DOHH2 (cell line): ENCODE measurements around the gene IL11.

Source experiments
- CTCF ChIP-seq: fragments of 200-600 bp; sonication (generic); IDR thresholded peaks from one replicate; pipeline ENCODE4 v1.5.1; 2014; ENCODE audit warnings: antibody characterized with exemption, mild to moderate bottlenecking, low read depth, low read length; ENCODE audit not compliant: poor library complexity, severe bottlenecking
- EZH2phosphoT487 ChIP-seq: fragments of 200-600 bp; sonication (generic); IDR thresholded peaks from 2 replicates; pipeline ENCODE4 v1.6.1; 2017; ENCODE audit warnings: borderline replicate concordance, mild to moderate bottlenecking, antibody characterized with exemption, low read length, moderate library complexity, mixed read lengths

DNA sequence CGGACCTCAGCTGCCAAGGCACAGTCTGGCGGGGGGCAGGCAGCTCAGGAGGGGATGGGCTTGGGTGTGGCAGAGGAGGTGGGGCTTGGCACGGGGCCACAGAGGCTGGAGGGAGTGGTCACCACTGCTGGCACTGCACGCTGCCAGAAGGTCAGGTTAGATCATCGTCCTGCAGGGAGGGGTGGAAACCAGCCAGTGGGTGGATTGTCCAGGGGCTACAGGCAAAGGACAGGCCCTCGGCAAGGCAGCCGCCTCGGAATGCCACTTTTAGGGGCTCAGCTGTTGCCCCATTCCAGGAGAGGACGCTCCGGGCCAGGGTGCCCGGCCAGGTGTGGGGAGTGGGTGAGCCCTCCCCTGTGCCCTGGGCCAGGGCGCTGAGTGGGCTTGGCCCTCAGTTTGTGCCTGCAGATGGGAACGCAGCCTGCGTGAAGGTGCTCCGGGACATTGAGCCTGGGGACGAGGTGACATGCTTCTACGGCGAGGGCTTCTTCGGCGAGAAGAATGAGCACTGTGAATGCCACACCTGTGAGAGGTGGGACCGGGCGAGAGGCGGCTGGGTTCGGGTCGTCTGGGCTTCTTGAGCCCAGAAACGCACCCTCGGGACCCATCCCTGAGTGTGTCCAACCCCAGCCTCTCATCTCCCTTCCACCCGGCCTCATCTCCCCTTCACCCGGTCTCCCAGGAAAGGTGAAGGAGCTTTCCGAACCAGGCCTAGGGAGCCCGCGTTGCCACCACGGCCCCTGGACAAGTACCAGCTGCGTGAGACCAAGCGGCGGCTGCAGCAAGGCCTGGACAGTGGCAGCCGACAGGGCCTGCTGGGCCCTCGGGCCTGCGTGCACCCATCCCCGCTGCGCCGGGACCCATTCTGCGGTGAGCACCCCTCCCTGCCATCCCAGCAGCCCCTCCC lies 24.2 kb downstream of the IL11 start:
- TF ChIP-seq CTCF: no peak
- no peak for TF ChIP-seq EZH2phosphoT487
